Measurements from ENCODE around the gene INTS11.

INTS11 gene

GRCh38 chr1:1311107-1312104, 13.1 kb downstream of the INTS11 start:
- no peak for DNase-seq (ENCODE audit: extremely low spot score)
- TF ChIP-seq TARDBP (IDR thresholded peaks at IDR 0.05): no peak
- TF ChIP-seq SP1 (IDR thresholded peaks at IDR 0.05): no peak
- TF ChIP-seq SUZ12 (IDR thresholded peaks at IDR 0.05): no peak
- no peak for TF ChIP-seq ARNT (IDR thresholded peaks at IDR 0.05)
- no peak for TF ChIP-seq PKNOX1 (IDR thresholded peaks at IDR 0.05)
- no peak for TF ChIP-seq FOXK2 (IDR thresholded peaks at IDR 0.05)
- TF ChIP-seq ELF4 (IDR thresholded peaks at IDR 0.05): no peak
- no peak for TF ChIP-seq HDGF (IDR thresholded peaks at IDR 0.05; ENCODE audit: borderline replicate concordance)
- TF ChIP-seq NFRKB (IDR thresholded peaks at IDR 0.05): no peak
- TF ChIP-seq FOXM1 (IDR thresholded peaks at IDR 0.05; ENCODE audit: borderline replicate concordance): no peak
- TF ChIP-seq LEF1 (IDR thresholded peaks at IDR 0.05; ENCODE audit: borderline replicate concordance): no peak
- TF ChIP-seq L3MBTL2 (conservative IDR thresholded peaks at IDR 0.05): no peak
- no peak for TF ChIP-seq BHLHE40 (IDR thresholded peaks at IDR 0.05; ENCODE audit: borderline replicate concordance)
- ChIA-PET POLR2A (interaction anchor here (1.3 kb wide), 1 partner anchor 36 kb away, joined by 4 read pairs; no protein-coding TSS in a partner anchor), CTCF (no interaction called here)

GRCh38 chr1:1310476-1311053, 13.9 kb downstream of the INTS11 start:
- TF ChIP-seq ELF4 (IDR thresholded peaks at IDR 0.05): no peak
- TF ChIP-seq FOXA1 (IDR thresholded peaks at IDR 0.05): no peak
- TF ChIP-seq NFRKB (IDR thresholded peaks at IDR 0.05): no peak
- TF ChIP-seq CTBP1 (IDR thresholded peaks at IDR 0.05; ENCODE audit: borderline replicate concordance): no peak
- no peak for TF ChIP-seq SP1 (IDR thresholded peaks at IDR 0.05)
- TF ChIP-seq FOXK2 (IDR thresholded peaks at IDR 0.05): no peak
- ChIA-PET CTCF (no interaction called here), POLR2A (no interaction called here)
- no peak for DNase-seq (ENCODE audit: extremely low spot score)

GRCh38 chr1:1310109-1310385, 14.4 kb downstream of the INTS11 start:
- CTCF ChIA-PET: no interaction called here
- no peak for DNase-seq (ENCODE audit: extremely low spot score)
- TF ChIP-seq ZNF384 (IDR thresholded peaks at IDR 0.05): no peak
- TF ChIP-seq TARDBP (IDR thresholded peaks at IDR 0.05): no peak
- no peak for TF ChIP-seq NFRKB (IDR thresholded peaks at IDR 0.05)
- TF ChIP-seq HDGF (IDR thresholded peaks at IDR 0.05; ENCODE audit: borderline replicate concordance): no peak
- TF ChIP-seq FOXA1 (IDR thresholded peaks at IDR 0.05): no peak
- no peak for TF ChIP-seq PKNOX1 (IDR thresholded peaks at IDR 0.05)
- no peak for TF ChIP-seq SUZ12 (IDR thresholded peaks at IDR 0.05)
- no peak for TF ChIP-seq ELF4 (IDR thresholded peaks at IDR 0.05)
- POLR2A ChIA-PET: interaction anchor here (0.9 to 1.3 kb wide), 3 partner anchors 10 to 65 kb away, joined by 3 read pairs; partner anchors contain the start of gene AURKAIP1

- ChIA-PET CTCF (no interaction called here), POLR2A (interaction anchor here (0.7 to 1.3 kb wide), 5 partner anchors 9 to 78 kb away, joined by 3 read pairs; partner anchors contain the start of genes AURKAIP1 and SDF4)
- TF ChIP-seq BHLHE40 (IDR thresholded peaks at IDR 0.05; ENCODE audit: borderline replicate concordance) (no peak), ELF4 (IDR thresholded peaks at IDR 0.05) (no peak), SUZ12 (IDR thresholded peaks at IDR 0.05) (no peak), FOXA1 (IDR thresholded peaks at IDR 0.05) (no peak), SP1 (IDR thresholded peaks at IDR 0.05) (no peak), HDGF (IDR thresholded peaks at IDR 0.05; ENCODE audit: borderline replicate concordance) (no peak), LEF1 (IDR thresholded peaks at IDR 0.05; ENCODE audit: borderline replicate concordance) (no peak), ARNT (IDR thresholded peaks at IDR 0.05) (no peak)
- DNase-seq (ENCODE audit: extremely low spot score): no peak
Measured at GRCh38 chr1:1309251-1310108, 15.0 kb downstream of the INTS11 start.

- DNase-seq (ENCODE audit: extremely low spot score): no peak
- POLR2A ChIA-PET: interaction anchor here (1.0 to 1.3 kb wide), 3 partner anchors 9 to 66 kb away, joined by 3 read pairs; partner anchors contain the start of gene AURKAIP1
- CTCF ChIA-PET: no interaction called here
- TF ChIP-seq CTBP1 (IDR thresholded peaks at IDR 0.05; ENCODE audit: borderline replicate concordance): no peak
- no peak for TF ChIP-seq NFRKB (IDR thresholded peaks at IDR 0.05)
- TF ChIP-seq FOXK2 (IDR thresholded peaks at IDR 0.05): no peak
- TF ChIP-seq SUZ12 (IDR thresholded peaks at IDR 0.05): no peak
- TF ChIP-seq ARNT (IDR thresholded peaks at IDR 0.05): no peak
- no peak for TF ChIP-seq L3MBTL2 (conservative IDR thresholded peaks at IDR 0.05)
- TF ChIP-seq ELF4 (IDR thresholded peaks at IDR 0.05): no peak
- TF ChIP-seq TARDBP (IDR thresholded peaks at IDR 0.05): no peak
- TF ChIP-seq PKNOX1 (IDR thresholded peaks at IDR 0.05): no peak
- TF ChIP-seq HDGF (IDR thresholded peaks at IDR 0.05; ENCODE audit: borderline replicate concordance): no peak
- TF ChIP-seq BHLHE40 (IDR thresholded peaks at IDR 0.05; ENCODE audit: borderline replicate concordance): no peak
- TF ChIP-seq FOXA1 (IDR thresholded peaks at IDR 0.05): no peak
- TF ChIP-seq FOXM1 (IDR thresholded peaks at IDR 0.05; ENCODE audit: borderline replicate concordance): no peak
- TF ChIP-seq LEF1 (IDR thresholded peaks at IDR 0.05; ENCODE audit: borderline replicate concordance): no peak; the same call in 1 of the 2 replicates
- TF ChIP-seq SP1 (IDR thresholded peaks at IDR 0.05): no peak
- no peak for TF ChIP-seq ZNF384 (IDR thresholded peaks at IDR 0.05)
Measured at GRCh38 chr1:1308756-1309250, 15.7 kb downstream of the INTS11 start.

All from HEK293T (cell line).